Naive thymus-derived CD4-positive, alpha-beta T cell (primary cell): Measurements from ENCODE around the gene PTH2. TPM values are rescaled to one million over a fixed set of nuclear protein-coding genes. Genes with fewer than 3 reads are reported as not detected.

Experiments used
- ATAC-seq: fragments of 150-1000 bp; cut with Tn5 transposase; 2 replicates; pipeline ENCODE4 v1.10.0; 2021; ENCODE audit warnings: mild to moderate bottlenecking, moderate library complexity
- CTCF ChIA-PET: fragments of 350-600 bp; sonication (Branson Sonifier 250); formaldehyde crosslinking; loops from one replicate; lab custom pipeline; 2021; ENCODE audit warnings: antibody characterized with exemption; lab: Charles Lee
- POLR2A ChIA-PET: fragments of 350-600 bp; sonication (Branson Sonifier 250); formaldehyde crosslinking; loops from one replicate; lab custom pipeline; 2021; ENCODE audit warnings: antibody characterized with exemption, inconsistent platforms; lab: Charles Lee
- DNase-seq, 9 donors: peaks; one replicate each; pipeline versions ENCODE4 v3.0.0 to v3.0.0-alpha.2; 2020 to 2022; ENCODE audit warnings: mixed read lengths in 1 of 9
- H3K27ac ChIP-seq: one replicate; pipeline ENCODE4 v1.7.0; 2013; ENCODE audit warnings: mild to moderate bottlenecking, low read depth, low read length, moderate library complexity
- H3K27me3 ChIP-seq, 2 donors: one replicate each; pipeline ENCODE4 v1.7.0; 2013; ENCODE audit warnings: low read length in 2 of 2, mild to moderate bottlenecking in 2 of 2, moderate library complexity in 2 of 2; ENCODE audit not compliant: control insufficient read depth in 2 of 2, insufficient read depth in 2 of 2
- H3K36me3 ChIP-seq, 3 experiments: 1 replicate in 2 of 3; 2 replicates in 1 of 3; pipeline ENCODE4 v1.7.0; 2013; ENCODE audit warnings: low read length in 3 of 3, mild to moderate bottlenecking in 3 of 3, moderate library complexity in 1 of 3; ENCODE audit not compliant: insufficient read depth in 3 of 3, control insufficient read depth in 2 of 3
- H3K4me1 ChIP-seq, 2 donors: one replicate each; pipeline ENCODE4 v1.7.0; 2013; ENCODE audit warnings: low read length in 2 of 2, mild to moderate bottlenecking in 2 of 2, moderate library complexity in 1 of 2; ENCODE audit not compliant: control insufficient read depth in 2 of 2, insufficient read depth in 2 of 2
- H3K4me3 ChIP-seq: 2 replicates; pipeline ENCODE4 v1.7.0; 2013; ENCODE audit warnings: mild to moderate bottlenecking, low read length
- H3K9me3 ChIP-seq, 3 experiments: 1 replicate in 2 of 3; 2 replicates in 1 of 3; pipeline ENCODE4 v1.7.0; 2013; ENCODE audit warnings: low read length in 3 of 3; ENCODE audit not compliant: control insufficient read depth in 2 of 3
- H3K27ac Mint-ChIP-seq, 9 donors: one replicate each; pipeline ENCODE4 v1.8.0; 2020 to 2022; ENCODE audit warnings: mixed read lengths in 9 of 9, mild to moderate bottlenecking in 8 of 9, moderate library complexity in 5 of 9, inconsistent platforms in 2 of 9
- H3K27me3 Mint-ChIP-seq, 5 donors: one replicate each; pipeline ENCODE4 v1.8.0; 2021 to 2022; ENCODE audit warnings: mixed read lengths in 5 of 5, mild to moderate bottlenecking in 1 of 5
- H3K36me3 Mint-ChIP-seq, 5 donors: one replicate each; pipeline ENCODE4 v1.8.0; 2020 to 2022; ENCODE audit warnings: mixed read lengths in 5 of 5, mild to moderate bottlenecking in 3 of 5, inconsistent platforms in 1 of 5
- H3K4me1 Mint-ChIP-seq, 7 donors: one replicate each; pipeline ENCODE4 v1.8.0; 2020 to 2022; ENCODE audit warnings: mixed read lengths in 7 of 7, mild to moderate bottlenecking in 3 of 7, inconsistent platforms in 1 of 7
- H3K4me3 Mint-ChIP-seq, 10 donors: one replicate each; pipeline ENCODE4 v1.8.0; 2020 to 2022; ENCODE audit warnings: mild to moderate bottlenecking in 10 of 10, mixed read lengths in 10 of 10, moderate library complexity in 6 of 10, inconsistent platforms in 2 of 10
- H3K9me3 Mint-ChIP-seq, 11 donors: one replicate each; pipeline ENCODE4 v1.8.0; 2020 to 2022; ENCODE audit warnings: mixed read lengths in 11 of 11, mild to moderate bottlenecking in 4 of 11, inconsistent platforms in 1 of 11, moderate library complexity in 1 of 11
- intact Hi-C, 2 donors: fragments of 100-400 bp; cut with micrococcal nuclease; formaldehyde crosslinking; loops; one replicate each; pipeline ENCODE4 v1.15.1; 2023
- polyA plus RNA-seq, 2 donors: library from polyadenylated mRNA; unstranded; fragments of 300-500 nt; fragmentation: Illumina TruSeq; gene quantifications; one replicate each; pipeline ENCODE4 v1.2.3, GENCODE V29; 2021
- total RNA-seq, 6 experiments: library from RNA in 5 of 6; stranded (reverse) in 5 of 6; gene quantifications; 1 replicate in 5 of 6; 2 replicates in 1 of 6; pipeline ENCODE4 v1.2.3 and lab custom pipeline; 2021 to 2026

PTH2 gene
- total and polyA plus RNA-seq, 7 experiments from 2014 or later: not detected

DNA sequence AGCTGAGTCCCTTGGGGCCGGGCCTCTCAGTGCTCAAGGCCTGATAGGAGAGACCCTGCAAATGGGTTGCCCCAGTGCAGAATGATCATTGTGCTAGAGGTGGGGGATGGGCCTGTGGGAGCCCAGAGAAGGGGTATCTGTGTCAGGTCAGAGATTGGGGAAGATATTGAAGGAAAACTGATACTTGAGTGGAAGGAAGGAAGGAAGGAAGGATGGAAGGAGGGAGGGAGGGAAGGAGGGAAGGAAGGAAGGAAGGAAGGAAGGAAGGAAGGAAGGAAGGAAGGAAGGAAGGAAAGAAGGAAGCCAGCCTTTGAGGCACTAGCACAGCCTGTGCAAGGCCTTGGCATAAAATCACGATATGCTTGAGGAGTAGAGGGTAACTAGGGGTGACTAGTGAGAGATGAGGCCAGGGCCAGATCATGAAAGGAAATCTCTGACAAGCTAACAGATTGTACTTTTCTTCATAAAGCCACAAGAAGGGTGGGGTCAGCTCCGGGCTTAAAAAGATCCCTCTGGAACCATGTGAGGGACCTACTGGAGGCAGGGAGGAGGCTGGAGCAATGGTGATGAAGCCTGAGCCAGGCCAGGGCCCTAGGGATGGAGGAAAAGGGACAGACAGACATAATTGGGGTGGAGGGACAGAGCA is 11.4 kb downstream of the PTH2 start:
- H3K27ac ChIP-seq: no peak overlapping the region
- peaks cover 49 to 63% (median 52%) of the 10 kb centered on the region in 7 donors for H3K4me1 Mint-ChIP-seq
- peaks cover 16 to 38% of the 10 kb centered on the region in 2 donors for H3K4me1 ChIP-seq
- intact Hi-C loops: no loop called here
- peaks cover 0 to 2% (median 0%) of the 10 kb centered on the region in 11 donors for H3K9me3 Mint-ChIP-seq
- peak overlapping the region in 4 of 10 donors; percentile 15 to 53 (median 43) for H3K4me3 Mint-ChIP-seq
- no peaks in the 10 kb centered on the region for H3K27me3 ChIP-seq
- CTCF ChIA-PET: interaction anchor here (0.6 to 1.2 kb wide), 5 partner anchors 13 to 440 kb away, joined by 3 to 6 read pairs (median 4); partner anchors contain the start of gene GFY
- H3K36me3 ChIP-seq: no peaks in the 10 kb centered on the region
- H3K27me3 Mint-ChIP-seq: peaks cover 0 to 6% (median 0%) of the 10 kb centered on the region in 5 donors
- H3K4me3 ChIP-seq: no peak overlapping the region
- no peak for ATAC-seq
- H3K27ac Mint-ChIP-seq: peak overlapping the region in 7 of 9 donors; percentile 9 to 68 (median 59)
- H3K36me3 Mint-ChIP-seq: peaks cover 0 to 6% (median 0%) of the 10 kb centered on the region in 5 donors
- DNase-seq: no peak
- H3K9me3 ChIP-seq: no peaks in the 10 kb centered on the region
- POLR2A ChIA-PET: interaction anchor here (0.7 to 1.2 kb wide), 4 partner anchors 14 to 78 kb away, joined by 3 to 6 read pairs (median 4); no protein-coding TSS in a partner anchor

DNA sequence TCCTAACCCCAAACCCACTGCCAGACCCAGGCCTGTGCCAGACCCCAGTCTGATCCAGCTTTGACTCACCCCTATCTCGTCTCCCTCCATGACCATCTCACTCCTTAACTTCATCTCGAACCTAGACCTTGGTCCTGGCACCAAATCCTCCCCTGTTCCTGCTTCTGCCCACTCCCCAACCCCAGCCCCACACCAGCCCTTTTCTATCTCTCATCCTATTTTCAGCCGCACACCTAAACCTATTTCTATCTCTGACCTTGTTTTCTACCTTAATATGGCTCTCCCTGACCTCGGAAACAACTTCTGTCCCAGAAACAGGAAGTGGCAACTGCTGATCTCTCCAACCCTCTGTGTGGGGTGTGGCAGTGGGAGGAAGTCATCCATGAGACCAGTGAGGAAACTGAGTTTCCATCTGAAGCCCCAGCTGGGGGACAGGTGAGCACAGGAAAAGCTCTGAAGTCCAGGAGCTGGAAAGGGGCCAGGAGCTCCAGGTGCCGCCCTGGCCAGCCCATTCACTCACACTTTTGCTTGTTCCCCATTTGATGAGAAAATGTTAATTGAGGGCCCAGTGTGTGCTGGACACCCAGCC is 13.7 kb downstream of the PTH2 start:
- Mint-ChIP-seq H3K27me3 (peaks cover 0 to 4% (median 0%) of the 10 kb centered on the region in 5 donors), H3K36me3 (peaks cover 0 to 6% (median 0%) of the 10 kb centered on the region in 5 donors), H3K9me3 (peaks cover 0 to 2% (median 0%) of the 10 kb centered on the region in 11 donors), H3K4me1 (peaks cover 43 to 72% (median 56%) of the 10 kb centered on the region in 7 donors), H3K27ac (peak overlapping the region; percentile 77 to 91 (median 84)), H3K4me3 (peak overlapping the region; percentile 34 to 86 (median 68))
- ATAC-seq: peak; percentile 66
- Histone ChIP-seq H3K27ac (peak overlapping the region; percentile 6), H3K4me1 (peaks cover 16 to 39% of the 10 kb centered on the region in 2 donors), H3K9me3 (no peaks in the 10 kb centered on the region), H3K27me3 (no peaks in the 10 kb centered on the region), H3K4me3 (peak overlapping the region; percentile 1), H3K36me3 (no peaks in the 10 kb centered on the region)
- ChIA-PET POLR2A (interaction anchor here (1.0 to 2.1 kb wide), 4 partner anchors 10 to 63 kb away, joined by 3 to 8 read pairs (median 5); partner anchors contain the start of genes PIH1D1 and PTH2), CTCF (interaction anchor here (0.6 to 1.3 kb wide), 3 partner anchors 27 to 1004 kb away, joined by 3 read pairs; no protein-coding TSS in a partner anchor)
- intact Hi-C loops: loop anchor here in 1 of 2 donors (2.0 to 5.0 kb wide), 2 partner anchors 15 to 33 kb away; partner anchors contain the start of genes GFY and SLC17A7
- peak in 1 of 9 donors; percentile 24 for DNase-seq

DNA sequence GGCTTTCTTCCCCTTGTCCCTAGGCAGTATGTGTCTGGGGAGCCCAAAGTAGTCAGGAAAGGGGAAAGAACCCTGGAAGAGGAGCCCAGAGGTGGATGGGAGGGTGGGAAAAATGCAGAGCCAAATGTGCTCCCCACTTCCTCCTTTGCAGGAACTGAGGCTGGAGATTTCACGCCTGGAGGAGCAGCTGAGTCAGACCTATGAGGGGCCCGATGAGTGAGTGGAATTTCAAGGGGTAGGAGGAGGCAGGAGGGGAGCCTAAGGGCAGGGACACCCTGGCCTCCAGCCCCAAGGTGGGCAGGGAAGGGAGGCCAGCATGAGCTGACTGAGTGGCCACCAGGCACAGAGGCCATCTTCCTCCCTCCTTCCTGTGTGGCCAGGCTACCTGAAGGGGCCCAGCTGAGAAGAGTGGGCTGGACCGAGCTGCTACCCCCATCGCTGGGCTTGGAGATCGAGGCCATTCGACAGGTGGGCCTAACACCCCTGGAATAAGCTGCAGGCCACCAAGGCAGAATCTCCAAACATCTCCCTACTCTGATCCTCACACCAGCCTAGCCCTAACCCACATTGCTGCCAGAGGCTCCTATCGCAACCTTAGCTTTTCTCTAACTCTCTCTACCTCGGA is 14.3 kb downstream of the PTH2 start:
- DNase-seq (no peak), ATAC-seq (no peak)
- intact Hi-C loops: loop anchor here in 1 of 2 donors (2.0 to 5.0 kb wide), 2 partner anchors 16 to 33 kb away; partner anchors contain the start of genes GFY and SLC17A7

DNA sequence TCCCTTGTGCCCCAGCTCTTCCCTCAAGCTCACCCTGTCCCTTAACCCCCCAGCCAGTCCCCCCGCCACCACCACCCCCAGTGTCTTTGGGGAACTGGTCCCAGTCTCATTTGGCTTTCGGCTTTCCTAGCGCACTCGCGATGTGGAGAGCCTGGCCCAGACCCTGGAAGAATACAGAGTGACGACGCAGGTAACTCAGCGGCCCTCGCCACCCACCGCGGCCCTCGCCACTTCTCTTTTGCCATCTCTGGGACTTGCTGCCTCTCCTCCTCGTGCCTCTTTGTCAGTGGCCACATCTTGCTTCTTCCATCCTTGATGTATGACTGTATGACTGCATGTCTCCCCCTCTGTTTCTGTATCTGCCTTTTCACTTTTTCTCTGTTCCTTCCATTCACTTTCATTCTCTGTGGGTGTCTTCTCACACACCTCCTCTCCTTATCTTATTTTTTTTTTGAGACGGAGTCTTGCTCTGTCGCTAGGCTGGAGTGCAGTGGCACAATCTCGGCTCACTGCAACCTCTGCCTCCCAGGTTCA is 15.7 kb downstream of the PTH2 start:
- ChIA-PET CTCF (interaction anchor here (1.8 kb wide), 1 partner anchor 9 kb away, joined by 4 read pairs; no protein-coding TSS in a partner anchor), POLR2A (interaction anchor here (0.9 to 2.2 kb wide), 4 partner anchors 11 to 45 kb away, joined by 3 to 8 read pairs (median 6); partner anchors contain the start of gene PTH2)
- Histone ChIP-seq H3K4me3 (no peak overlapping the region), H3K9me3 (no peaks in the 10 kb centered on the region), H3K27me3 (no peaks in the 10 kb centered on the region), H3K4me1 (peaks cover 16 to 39% of the 10 kb centered on the region in 2 donors), H3K36me3 (no peaks in the 10 kb centered on the region), H3K27ac (no peak overlapping the region)
- intact Hi-C loops: loop anchor here in 1 of 2 donors (2.0 to 5.0 kb wide), 2 partner anchors 17 to 35 kb away; partner anchors contain the start of genes GFY and SLC17A7
- no peak for DNase-seq
- no peak for ATAC-seq
- Mint-ChIP-seq H3K4me3 (peak overlapping the region in 8 of 10 donors; percentile 0 to 74 (median 48)), H3K4me1 (peaks cover 43 to 82% (median 56%) of the 10 kb centered on the region in 7 donors), H3K36me3 (peaks cover 0 to 6% (median 0%) of the 10 kb centered on the region in 5 donors), H3K9me3 (peaks cover 0 to under 1% (median 0%) of the 10 kb centered on the region in 11 donors), H3K27me3 (peaks cover 0 to 4% (median 0%) of the 10 kb centered on the region in 5 donors), H3K27ac (peak overlapping the region; percentile 1 to 92 (median 78))

More for the DNA sequence above, 14.3 kb downstream of the PTH2 start:
- Mint-ChIP-seq H3K4me1 (peaks cover 43 to 78% (median 56%) of the 10 kb centered on the region in 7 donors), H3K4me3 (peak overlapping the region; percentile 34 to 86 (median 68)), H3K27me3 (peaks cover 0 to 4% (median 0%) of the 10 kb centered on the region in 5 donors), H3K9me3 (peaks cover 0 to 2% (median 0%) of the 10 kb centered on the region in 11 donors), H3K36me3 (peaks cover 0 to 6% (median 0%) of the 10 kb centered on the region in 5 donors), H3K27ac (peak overlapping the region; percentile 77 to 92 (median 84))
- POLR2A ChIA-PET: interaction anchor here (1.0 to 2.1 kb wide), 2 partner anchors 14 to 43 kb away, joined by 3 to 8 read pairs; partner anchors contain the start of genes PIH1D1 and PTH2
- CTCF ChIA-PET: interaction anchor here (0.8 to 1.3 kb wide), 2 partner anchors 27 to 43 kb away, joined by 3 read pairs; no protein-coding TSS in a partner anchor
- peaks cover 16 to 39% of the 10 kb centered on the region in 2 donors for H3K4me1 ChIP-seq
- H3K36me3 ChIP-seq: no peaks in the 10 kb centered on the region
- H3K4me3 ChIP-seq: peak overlapping the region; percentile 1
- no peaks in the 10 kb centered on the region for H3K9me3 ChIP-seq
- no peaks in the 10 kb centered on the region for H3K27me3 ChIP-seq
- peak overlapping the region; percentile 6 for H3K27ac ChIP-seq

DNA sequence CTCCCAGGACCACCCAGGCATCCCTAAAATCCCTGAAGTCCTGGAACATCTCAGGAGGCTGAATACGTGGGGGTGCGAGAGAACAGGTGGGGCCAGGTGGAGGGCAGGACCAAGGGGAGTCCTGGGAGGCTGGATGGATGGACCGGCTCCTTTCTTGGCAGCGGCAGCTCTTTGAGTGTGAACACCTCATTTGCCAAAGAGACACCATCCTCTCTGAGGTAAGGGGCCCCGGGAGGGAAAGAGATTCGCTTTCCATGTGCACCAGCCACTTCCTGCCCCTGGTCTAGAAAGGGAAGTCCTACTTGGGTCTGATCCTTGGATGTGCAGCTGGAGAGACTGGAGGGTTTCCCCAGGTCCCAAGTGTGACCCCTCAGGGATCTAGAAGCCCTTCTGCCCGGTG is 16.2 kb downstream of the PTH2 start:
- peak overlapping the region in 2 of 10 donors; percentile 56 to 74 for H3K4me3 Mint-ChIP-seq
- Histone ChIP-seq H3K27ac (no peak overlapping the region), H3K4me3 (no peak overlapping the region), H3K4me1 (peaks cover 16 to 37% of the 10 kb centered on the region in 2 donors), H3K36me3 (no peaks in the 10 kb centered on the region), H3K27me3 (no peaks in the 10 kb centered on the region), H3K9me3 (no peaks in the 10 kb centered on the region)
- H3K27me3 Mint-ChIP-seq: peaks cover 0 to 4% (median 0%) of the 10 kb centered on the region in 5 donors
- H3K36me3 Mint-ChIP-seq: peaks cover 0 to 6% (median 0%) of the 10 kb centered on the region in 5 donors
- ATAC-seq (no peak), DNase-seq (no peak)
- ChIA-PET POLR2A (interaction anchor here (0.9 to 2.2 kb wide), 4 partner anchors 10 to 45 kb away, joined by 3 to 7 read pairs (median 5); no protein-coding TSS in a partner anchor), CTCF (interaction anchor here (1.8 kb wide), 1 partner anchor 10 kb away, joined by 4 read pairs; no protein-coding TSS in a partner anchor)
- H3K27ac Mint-ChIP-seq: no peak overlapping the region
- peaks cover 40 to 77% (median 52%) of the 10 kb centered on the region in 7 donors for H3K4me1 Mint-ChIP-seq
- intact Hi-C loops: loop anchor here in 1 of 2 donors (5.0 kb wide), 1 partner anchor 35 kb away; the partner anchor contains the start of gene SLC17A7
- H3K9me3 Mint-ChIP-seq: no peaks in the 10 kb centered on the region
